Esophagus mucosa (tissue), 1 donor: ENCODE data around the gene SIPA1. TPM values are rescaled to one million over a fixed set of nuclear protein-coding genes. Genes with fewer than 3 reads are reported as not detected.
"Not testable (repeated sequence)": the region's sequence is repeated elsewhere in the genome, so short reads cannot be mapped to it uniquely, and the experiment has no call there.

Experiments used
- ATAC-seq: fragments of 200-7000 bp; cut with Tn5 transposase; one replicate; pipeline ENCODE4 v1.9.1; 2020
- total RNA-seq: library from RNA; stranded (reverse); gene quantifications from one replicate; pipeline ENCODE4 v1.2.4, GENCODE V29; 2023
- donor health status: DM: yes; HTN: yes; CAD: no.

The SIPA1 gene
- total RNA-seq, 1 donor from 2014 or later, result 23.1 TPM

GRCh38 chr11:65660908-65661307 is 23.0 kb downstream of the SIPA1 start:
- not testable (repeated sequence) for ATAC-seq

GRCh38 chr11:65661599-65662246 is 23.8 kb downstream of the SIPA1 start:
- peak; percentile 2 for ATAC-seq

GRCh38 chr11:65662247-65662798 is 24.4 kb downstream of the SIPA1 start:
- peak; percentile 38 for ATAC-seq

- peak; percentile 92 for ATAC-seq
These were observed 25.1 kb downstream of the SIPA1 start, which contains the start of gene RELA for GRCh38 chr11:65662799-65663638. RELA (minus strand) TSS chr11:65662916; CDS start chr11:65662832, 84 bp downstream.

- peak; percentile 32 for ATAC-seq
These were observed 25.8 kb downstream of the SIPA1 start for GRCh38 chr11:65663639-65664200.

- ATAC-seq, result no peak
These were observed 34.4 kb downstream of the SIPA1 start for GRCh38 chr11:65672180-65672860.

GRCh38 chr11:65672982-65673381 is 35.1 kb downstream of the SIPA1 start:
- ATAC-seq, result no peak

- no peak for ATAC-seq
These were observed 42.4 kb downstream of the SIPA1 start for GRCh38 chr11:65680192-65680743.

- not testable (repeated sequence) for ATAC-seq
These were observed 45.6 kb downstream of the SIPA1 start for GRCh38 chr11:65683480-65683879.

- no peak for ATAC-seq
These were observed 48.1 kb downstream of the SIPA1 start for GRCh38 chr11:65685981-65686380.

GRCh38 chr11:65691847-65692246 is 53.9 kb downstream of the SIPA1 start:
- ATAC-seq, result not testable (repeated sequence)

- peak; percentile 77 for ATAC-seq
These were observed 54.5 kb downstream of the SIPA1 start for GRCh38 chr11:65692367-65692766.

GRCh38 chr11:65695459-65696241 is 57.7 kb downstream of the SIPA1 start:
- peak; percentile 53 for ATAC-seq

- ATAC-seq, result no peak
These were observed 59.1 kb downstream of the SIPA1 start for GRCh38 chr11:65696802-65697552.

GRCh38 chr11:65698205-65698604 is 60.3 kb downstream of the SIPA1 start:
- ATAC-seq, result peak; percentile 71

GRCh38 chr11:65699306-65699705 is 61.4 kb downstream of the SIPA1 start:
- no peak for ATAC-seq

GRCh38 chr11:65700399-65700798 is 62.5 kb downstream of the SIPA1 start:
- peak; percentile 37 for ATAC-seq
